GM23338 (cell line): Measurements from ENCODE around the gene CHI3L1. TPM values are rescaled to one million over a fixed set of nuclear protein-coding genes. Genes with fewer than 3 reads are reported as not detected.

Experiments used
- ATAC-seq: fragments of 200-7000 bp; cut with Tn5 transposase; 3 replicates; pipeline ENCODE4 v1.9.1; 2020
- DNase-seq: peaks from one replicate; pipeline ENCODE4 v3.0.0-alpha.2; 2015; ENCODE audit warnings: low spot score
- H2AFZ ChIP-seq: fragments of 200-600 bp; sonication (generic); 2 replicates; pipeline ENCODE4 v1.8.0; 2016; ENCODE audit warnings: antibody characterized with exemption, mild to moderate bottlenecking, moderate library complexity
- H3F3A ChIP-seq: fragments of 200-600 bp; sonication (generic); replicated peaks from 2 replicates; pipeline ENCODE4 v1.8.0; 2017; ENCODE audit warnings: antibody characterized with exemption, mixed run types, low read depth
- H3K27ac ChIP-seq: fragments of 200-600 bp; sonication (generic); 2 replicates; pipeline ENCODE4 v1.6.1; 2016; ENCODE audit warnings: low read depth
- H3K27me3 ChIP-seq: fragments of 200-600 bp; sonication (generic); 2 replicates; pipeline ENCODE4 v1.8.0; 2016; ENCODE audit warnings: mild to moderate bottlenecking, mixed run types, moderate library complexity; ENCODE audit not compliant: insufficient read depth
- H3K36me3 ChIP-seq: fragments of 200-600 bp; sonication (generic); 2 replicates; pipeline ENCODE4 v1.8.0; 2016; ENCODE audit warnings: mild to moderate bottlenecking; ENCODE audit not compliant: insufficient read depth
- H3K4me1 ChIP-seq: fragments of 200-600 bp; sonication (generic); 2 replicates; pipeline ENCODE4 v1.8.0; 2016; ENCODE audit warnings: mild to moderate bottlenecking, moderate library complexity; ENCODE audit not compliant: insufficient read depth
- H3K4me2 ChIP-seq: fragments of 200-600 bp; sonication (generic); 2 replicates; pipeline ENCODE4 v1.7.1; 2017; ENCODE audit warnings: mixed run types
- H3K4me3 ChIP-seq: fragments of 200-600 bp; sonication (generic); 2 replicates; pipeline ENCODE4 v1.6.1; 2016; ENCODE audit warnings: mixed run types
- H3K79me2 ChIP-seq: fragments of 200-600 bp; sonication (generic); replicated peaks from 2 replicates; pipeline ENCODE4 v1.8.0; 2017; ENCODE audit warnings: mild to moderate bottlenecking; ENCODE audit not compliant: insufficient read depth
- H3K9me2 ChIP-seq: fragments of 200-600 bp; sonication (generic); 2 replicates; pipeline ENCODE4 v1.8.0; 2017; ENCODE audit not compliant: insufficient read depth
- H4K20me1 ChIP-seq: fragments of 200-600 bp; sonication (generic); replicated peaks from 2 replicates; pipeline ENCODE4 v1.8.0; 2017; ENCODE audit warnings: mild to moderate bottlenecking; ENCODE audit not compliant: insufficient read depth
- H3K27ac Mint-ChIP-seq: 2 replicates; pipeline ENCODE4 v1.8.0; 2020; ENCODE audit warnings: inconsistent platforms, mild to moderate bottlenecking, moderate library complexity, mixed read lengths
- H3K27me3 Mint-ChIP-seq: 3 replicates; pipeline ENCODE4 v1.8.0; 2022; ENCODE audit warnings: low read depth, mild to moderate bottlenecking, moderate library complexity, mixed read lengths, inconsistent platforms; ENCODE audit not compliant: insufficient read depth, poor library complexity
- H3K36me3 Mint-ChIP-seq: 3 replicates; pipeline ENCODE4 v1.8.0; 2021; ENCODE audit warnings: low read depth, mild to moderate bottlenecking, inconsistent platforms, moderate library complexity, mixed read lengths
- H3K4me1 Mint-ChIP-seq: 3 replicates; pipeline ENCODE4 v1.8.0; 2020; ENCODE audit warnings: mild to moderate bottlenecking, inconsistent platforms, mixed read lengths
- H3K4me3 Mint-ChIP-seq: 3 replicates; pipeline ENCODE4 v1.8.0; 2021; ENCODE audit warnings: moderate library complexity, mild to moderate bottlenecking, inconsistent platforms, mixed read lengths
- H3K9me3 Mint-ChIP-seq: 3 replicates; pipeline ENCODE4 v1.8.0; 2020; ENCODE audit warnings: moderate library complexity, mild to moderate bottlenecking, inconsistent platforms, mixed read lengths
- CREB1 ChIP-seq: fragments of 250-450 bp; sonication (Bioruptor Pico); IDR thresholded peaks from 2 replicates; pipeline ENCODE4 v1.5.0; 2020; ENCODE audit warnings: low read depth, mild to moderate bottlenecking, moderate library complexity
- EZH2 ChIP-seq: fragments of 200-600 bp; sonication (generic); IDR thresholded peaks from one replicate; pipeline ENCODE4 v1.8.0; 2017; ENCODE audit warnings: antibody characterized with exemption, mild to moderate bottlenecking, low read depth; ENCODE audit not compliant: unreplicated experiment
- EZH2phosphoT487 ChIP-seq: fragments of 200-600 bp; sonication (generic); IDR thresholded peaks from one replicate; pipeline ENCODE4 v1.8.1; 2018; ENCODE audit warnings: antibody characterized with exemption; ENCODE audit not compliant: unreplicated experiment
- JUNB ChIP-seq: IDR thresholded peaks from one replicate; pipeline ENCODE4 v1.6.1; 2016; ENCODE audit warnings: antibody characterized with exemption; ENCODE audit not compliant: unreplicated experiment
- NANOG ChIP-seq: IDR thresholded peaks from 2 replicates; pipeline ENCODE4 v1.6.1; 2016; ENCODE audit warnings: antibody characterized with exemption, borderline replicate concordance
- POLR2AphosphoS5 ChIP-seq: IDR thresholded peaks from 2 replicates; pipeline ENCODE4 v1.6.1; 2016; ENCODE audit warnings: antibody characterized with exemption, low read depth
- REST ChIP-seq: IDR thresholded peaks from one replicate; pipeline ENCODE4 v1.6.1; 2018; ENCODE audit warnings: antibody characterized with exemption; ENCODE audit not compliant: unreplicated experiment
- STAT1 ChIP-seq: IDR thresholded peaks from one replicate; pipeline ENCODE4 v1.6.1; 2016; ENCODE audit warnings: antibody characterized with exemption; ENCODE audit not compliant: unreplicated experiment
- ZNF331 ChIP-seq: fragments of 250-450 bp; sonication (Bioruptor Pico); IDR thresholded peaks from 2 replicates; pipeline ENCODE4 v1.5.0; 2020; ENCODE audit warnings: low read depth, mild to moderate bottlenecking, moderate library complexity
- polyA plus RNA-seq: library from polyadenylated mRNA; unstranded; fragments of >200 nt; fragmentation: Nextera tagmentation; extraction: Ambion mirVana; gene quantifications from 2 replicates; pipeline ENCODE4 v1.2.1, GENCODE V29; 2016
- total RNA-seq: library from RNA; depleted of rRNA; stranded (reverse); fragments of >200 nt; shearing (Covaris generic); gene quantifications from 2 replicates; pipeline ENCODE4 v1.2.3, GENCODE V29; 2014
- TF ChIP-seq, protein P1 (sequence below): fragments of 250-450 bp; sonication (Bioruptor Pico); IDR thresholded peaks from 2 replicates; pipeline ENCODE4 v1.5.0; 2020; ENCODE audit warnings: mild to moderate bottlenecking, moderate library complexity
- TF ChIP-seq, protein P2 (sequence below): IDR thresholded peaks from 2 replicates; pipeline ENCODE4 v1.6.1; 2016; ENCODE audit warnings: antibody characterized with exemption

The CHI3L1 gene
- total and polyA plus RNA-seq, 2 experiments from 2014 or later, result 0.76 TPM; not detected in 1

- Mint-ChIP-seq H3K4me1 (no peaks in the 10 kb centered on the region), H3K36me3 (no peaks in the 10 kb centered on the region; the same call in 2 of the 3 replicates), H3K27ac (no peak overlapping the region), H3K9me3 (peaks cover 8% of the 10 kb centered on the region), H3K27me3 (peaks cover 9% of the 10 kb centered on the region), H3K4me3 (no peak overlapping the region)
- no peaks in the 10 kb centered on the region for H4K20me1 ChIP-seq
- H3K36me3 ChIP-seq, result no peaks in the 10 kb centered on the region
- TF ChIP-seq REST, result no peak
- no peak for TF ChIP-seq CREB1 (CRISPR knock-in tag)
- no peak for TF ChIP-seq POLR2AphosphoS5
- TF ChIP-seq NANOG, result no peak
- TF ChIP-seq STAT1, result no peak
- TF ChIP-seq EZH2, result no peak
- no peak for TF ChIP-seq ZNF331 (CRISPR knock-in tag)
- TF ChIP-seq, protein P1, sequence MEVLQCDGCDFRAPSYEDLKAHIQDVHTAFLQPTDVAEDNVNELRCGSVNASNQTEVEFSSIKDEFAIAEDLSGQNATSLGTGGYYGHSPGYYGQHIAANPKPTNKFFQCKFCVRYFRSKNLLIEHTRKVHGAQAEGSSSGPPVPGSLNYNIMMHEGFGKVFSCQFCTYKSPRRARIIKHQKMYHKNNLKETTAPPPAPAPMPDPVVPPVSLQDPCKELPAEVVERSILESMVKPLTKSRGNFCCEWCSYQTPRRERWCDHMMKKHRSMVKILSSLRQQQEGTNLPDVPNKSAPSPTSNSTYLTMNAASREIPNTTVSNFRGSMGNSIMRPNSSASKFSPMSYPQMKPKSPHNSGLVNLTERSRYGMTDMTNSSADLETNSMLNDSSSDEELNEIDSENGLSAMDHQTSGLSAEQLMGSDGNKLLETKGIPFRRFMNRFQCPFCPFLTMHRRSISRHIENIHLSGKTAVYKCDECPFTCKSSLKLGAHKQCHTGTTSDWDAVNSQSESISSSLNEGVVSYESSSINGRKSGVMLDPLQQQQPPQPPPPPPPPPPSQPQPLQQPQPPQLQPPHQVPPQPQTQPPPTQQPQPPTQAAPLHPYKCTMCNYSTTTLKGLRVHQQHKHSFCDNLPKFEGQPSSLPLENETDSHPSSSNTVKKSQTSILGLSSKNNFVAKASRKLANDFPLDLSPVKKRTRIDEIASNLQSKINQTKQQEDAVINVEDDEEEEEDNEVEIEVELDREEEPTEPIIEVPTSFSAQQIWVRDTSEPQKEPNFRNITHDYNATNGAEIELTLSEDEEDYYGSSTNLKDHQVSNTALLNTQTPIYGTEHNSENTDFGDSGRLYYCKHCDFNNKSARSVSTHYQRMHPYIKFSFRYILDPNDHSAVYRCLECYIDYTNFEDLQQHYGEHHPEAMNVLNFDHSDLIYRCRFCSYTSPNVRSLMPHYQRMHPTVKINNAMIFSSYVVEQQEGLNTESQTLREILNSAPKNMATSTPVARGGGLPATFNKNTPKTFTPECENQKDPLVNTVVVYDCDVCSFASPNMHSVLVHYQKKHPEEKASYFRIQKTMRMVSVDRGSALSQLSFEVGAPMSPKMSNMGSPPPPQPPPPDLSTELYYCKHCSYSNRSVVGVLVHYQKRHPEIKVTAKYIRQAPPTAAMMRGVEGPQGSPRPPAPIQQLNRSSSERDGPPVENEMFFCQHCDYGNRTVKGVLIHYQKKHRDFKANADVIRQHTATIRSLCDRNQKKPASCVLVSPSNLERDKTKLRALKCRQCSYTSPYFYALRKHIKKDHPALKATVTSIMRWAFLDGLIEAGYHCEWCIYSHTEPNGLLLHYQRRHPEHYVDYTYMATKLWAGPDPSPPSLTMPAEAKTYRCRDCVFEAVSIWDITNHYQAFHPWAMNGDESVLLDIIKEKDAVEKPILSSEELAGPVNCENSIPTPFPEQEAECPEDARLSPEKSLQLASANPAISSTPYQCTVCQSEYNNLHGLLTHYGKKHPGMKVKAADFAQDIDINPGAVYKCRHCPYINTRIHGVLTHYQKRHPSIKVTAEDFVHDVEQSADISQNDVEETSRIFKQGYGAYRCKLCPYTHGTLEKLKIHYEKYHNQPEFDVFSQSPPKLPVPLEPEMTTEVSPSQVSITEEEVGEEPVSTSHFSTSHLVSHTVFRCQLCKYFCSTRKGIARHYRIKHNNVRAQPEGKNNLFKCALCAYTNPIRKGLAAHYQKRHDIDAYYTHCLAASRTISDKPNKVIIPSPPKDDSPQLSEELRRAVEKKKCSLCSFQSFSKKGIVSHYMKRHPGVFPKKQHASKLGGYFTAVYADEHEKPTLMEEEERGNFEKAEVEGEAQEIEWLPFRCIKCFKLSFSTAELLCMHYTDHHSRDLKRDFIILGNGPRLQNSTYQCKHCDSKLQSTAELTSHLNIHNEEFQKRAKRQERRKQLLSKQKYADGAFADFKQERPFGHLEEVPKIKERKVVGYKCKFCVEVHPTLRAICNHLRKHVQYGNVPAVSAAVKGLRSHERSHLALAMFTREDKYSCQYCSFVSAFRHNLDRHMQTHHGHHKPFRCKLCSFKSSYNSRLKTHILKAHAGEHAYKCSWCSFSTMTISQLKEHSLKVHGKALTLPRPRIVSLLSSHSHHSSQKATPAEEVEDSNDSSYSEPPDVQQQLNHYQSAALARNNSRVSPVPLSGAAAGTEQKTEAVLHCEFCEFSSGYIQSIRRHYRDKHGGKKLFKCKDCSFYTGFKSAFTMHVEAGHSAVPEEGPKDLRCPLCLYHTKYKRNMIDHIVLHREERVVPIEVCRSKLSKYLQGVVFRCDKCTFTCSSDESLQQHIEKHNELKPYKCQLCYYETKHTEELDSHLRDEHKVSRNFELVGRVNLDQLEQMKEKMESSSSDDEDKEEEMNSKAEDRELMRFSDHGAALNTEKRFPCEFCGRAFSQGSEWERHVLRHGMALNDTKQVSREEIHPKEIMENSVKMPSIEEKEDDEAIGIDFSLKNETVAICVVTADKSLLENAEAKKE, result no peak
- TF ChIP-seq, protein P2, sequence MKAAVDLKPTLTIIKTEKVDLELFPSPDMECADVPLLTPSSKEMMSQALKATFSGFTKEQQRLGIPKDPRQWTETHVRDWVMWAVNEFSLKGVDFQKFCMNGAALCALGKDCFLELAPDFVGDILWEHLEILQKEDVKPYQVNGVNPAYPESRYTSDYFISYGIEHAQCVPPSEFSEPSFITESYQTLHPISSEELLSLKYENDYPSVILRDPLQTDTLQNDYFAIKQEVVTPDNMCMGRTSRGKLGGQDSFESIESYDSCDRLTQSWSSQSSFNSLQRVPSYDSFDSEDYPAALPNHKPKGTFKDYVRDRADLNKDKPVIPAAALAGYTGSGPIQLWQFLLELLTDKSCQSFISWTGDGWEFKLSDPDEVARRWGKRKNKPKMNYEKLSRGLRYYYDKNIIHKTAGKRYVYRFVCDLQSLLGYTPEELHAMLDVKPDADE, result no peak
- no peak for TF ChIP-seq JUNB
- no peak for TF ChIP-seq EZH2phosphoT487
- no peak overlapping the region for H3K4me2 ChIP-seq
- no peaks in the 10 kb centered on the region for H3K4me1 ChIP-seq
- no peaks in the 10 kb centered on the region for H3K79me2 ChIP-seq
- ATAC-seq (no peak), DNase-seq (no peak)
- H3K27me3 ChIP-seq, result no peaks in the 10 kb centered on the region
- no peak overlapping the region for H3K4me3 ChIP-seq
- H3F3A ChIP-seq, result no peaks in the 10 kb centered on the region
- H3K27ac ChIP-seq, result no peak overlapping the region
- H2AFZ ChIP-seq, result no peak overlapping the region
- H3K9me2 ChIP-seq, result no peaks in the 10 kb centered on the region
Observed at GRCh38 chr1:203228670-203229069, 42.2 kb upstream of the CHI3L1 start.
